Testis (tissue), 2 donors: ENCODE measurements around the gene KRTAP5-3.

Source experiments
- CTCF ChIP-seq, 3 experiments: fragments of 450-650 bp in 2 of 3; fragments of 200-600 bp in 1 of 3; sonication (generic) in 1 of 3; IDR thresholded peaks; one replicate each; pipeline ENCODE4 v1.5.1; 2016 to 2019; ENCODE audit warnings: antibody characterized with exemption in 3 of 3, mild to moderate bottlenecking in 2 of 3, moderate library complexity in 1 of 3
- POLR2A ChIP-seq: fragments of 450-650 bp; IDR thresholded peaks from one replicate; pipeline ENCODE4 v1.6.1; 2017; ENCODE audit warnings: antibody characterized with exemption, mild to moderate bottlenecking, moderate library complexity

- TF ChIP-seq CTCF (IDR thresholded peaks at IDR 0.05) (no peak), POLR2A (no peak)
Observed at GRCh38 chr11:1560649-1561251, 47.5 kb downstream of the KRTAP5-3 start.
